Vagina (tissue), 2 donors: ENCODE measurements around the gene TNS3.
"Not testable (repeated sequence)": the region's sequence is repeated elsewhere in the genome, so short reads cannot be mapped to it uniquely, and the experiment has no call there.

ENCODE experiments used
- CTCF ChIP-seq, 3 experiments: fragments of 450-650 bp in 2 of 3; fragments of 200-600 bp in 1 of 3; sonication (generic) in 1 of 3; IDR thresholded peaks; one replicate each; pipeline ENCODE4 v1.5.1; 2017 to 2019; ENCODE audit warnings: antibody characterized with exemption in 3 of 3, mild to moderate bottlenecking in 2 of 3, moderate library complexity in 2 of 3
- POLR2A ChIP-seq, 2 donors: fragments of 450-650 bp; IDR thresholded peaks; one replicate each; pipeline ENCODE4 v1.6.1; 2017; ENCODE audit warnings: antibody characterized with exemption in 2 of 2, mild to moderate bottlenecking in 2 of 2, moderate library complexity in 2 of 2
- POLR2AphosphoS5 ChIP-seq, 2 donors: sonication (generic); formaldehyde crosslinking; IDR thresholded peaks; one replicate each; pipeline ENCODE4 v1.9.0; 2017; ENCODE audit warnings: antibody characterized with exemption in 2 of 2, mild to moderate bottlenecking in 2 of 2, low read depth in 1 of 2; ENCODE audit not compliant: insufficient read depth in 1 of 2

GRCh38 chr7:47586161-47586670 is 4.3 kb upstream of the TNS3 start:
- TF ChIP-seq CTCF (IDR thresholded peaks at IDR 0.05); POLR2A (IDR thresholded peaks at IDR 0.05); POLR2AphosphoS5 (IDR thresholded peaks at IDR 0.05; ENCODE audit: insufficient read depth in 1 of 2, low read depth in 1 of 2): not testable (repeated sequence)
